GM12878 (cell line): ENCODE data around the gene TAS2R5. TPM values are rescaled to one million over a fixed set of nuclear protein-coding genes. Genes with fewer than 3 reads are reported as not detected.

ENCODE experiments used
- ATAC-seq: fragments of 200-7000 bp; cut with Tn5 transposase; 3 replicates; pipeline ENCODE4 v1.9.1; 2020; ENCODE audit warnings: mild to moderate bottlenecking, moderate library complexity
- BruUV-seq: library from RNA; stranded (reverse); fragments of 400-500 nt; replicated peaks from 2 replicates; lab custom pipeline; 2021; lab: Mats Ljungman, UMichigan
- CTCF ChIA-PET: fragments of 300-600 bp; sonication (Branson Sonifier 250); formaldehyde crosslinking; extraction: SDS; loops from one replicate; lab custom pipeline; 2021; ENCODE audit warnings: inconsistent platforms; lab: Yijun Ruan, JAX
- POLR2A ChIA-PET: fragments of 350-600 bp; formaldehyde crosslinking; extraction: SDS; loops from one replicate; lab custom pipeline; 2021; ENCODE audit warnings: inconsistent platforms; lab: Charles Lee
- RAD21 ChIA-PET: fragments of 300-600 bp; sonication (Branson Sonifier 250); formaldehyde crosslinking; loops from one replicate; lab custom pipeline; 2023; ENCODE audit warnings: antibody characterized with exemption; ENCODE audit not compliant: unreplicated experiment; lab: Charles Lee
- SMC1A ChIA-PET: fragments of 300-600 bp; sonication (Branson Sonifier 250); formaldehyde crosslinking; loops from one replicate; lab custom pipeline; 2023; ENCODE audit not compliant: unreplicated experiment, uncharacterized antibody; lab: Charles Lee
- DNase-seq: peaks from one replicate; pipeline ENCODE4 v3.0.0-alpha.2; 2011; ENCODE audit warnings: low read depth, low spot score
- FAIRE-seq: peaks from 3 replicates; lab custom pipeline; 2011; peaks lifted over from hg19 to GRCh38; lab: Jason Lieb, UNC
- H2AFZ ChIP-seq: 2 replicates; pipeline ENCODE4 v1.6.0; 2011; ENCODE audit warnings: low read depth, low read length, control low read depth; ENCODE audit not compliant: control insufficient read depth
- H3K27ac ChIP-seq: 2 replicates; pipeline ENCODE4 v1.5.1; 2011; ENCODE audit warnings: control low read depth; ENCODE audit not compliant: control insufficient read depth, insufficient read depth
- H3K27me3 ChIP-seq, 2 experiments: replicated peaks in 1 of 2; 2 replicates each; pipeline versions ENCODE4 v1.6.0 to v1.6.1; 2011; ENCODE audit warnings: low read length in 1 of 2; ENCODE audit not compliant: control insufficient read depth in 2 of 2, insufficient read depth in 2 of 2
- H3K36me3 ChIP-seq, 2 experiments: 2 replicates each; pipeline ENCODE4 v1.5.1; 2011; ENCODE audit warnings: low read length in 1 of 2; ENCODE audit not compliant: control insufficient read depth in 2 of 2, insufficient read depth in 2 of 2
- H3K4me1 ChIP-seq: 2 replicates; pipeline ENCODE4 v1.6.1; 2011; ENCODE audit warnings: mild to moderate bottlenecking, low read length, moderate library complexity, mixed read lengths; ENCODE audit not compliant: control insufficient read depth, insufficient read depth
- H3K4me2 ChIP-seq: 2 replicates; pipeline ENCODE4 v1.6.0; 2011; ENCODE audit warnings: control low read depth; ENCODE audit not compliant: control insufficient read depth, insufficient read depth
- H3K4me3 ChIP-seq: fragments of 200-600 bp; sonication (generic); 2 replicates; pipeline ENCODE4 v1.5.1; 2016
- H3K79me2 ChIP-seq: 2 replicates; pipeline ENCODE4 v1.6.0; 2011; ENCODE audit warnings: low read length; ENCODE audit not compliant: control insufficient read depth, insufficient read depth
- H3K9ac ChIP-seq: 2 replicates; pipeline ENCODE4 v1.8.0; 2011; ENCODE audit warnings: low read length, control low read depth, mixed read lengths; ENCODE audit not compliant: control insufficient read depth, insufficient read depth
- H3K9me3 ChIP-seq: replicated peaks from 3 replicates; pipeline ENCODE4 v1.5.1; 2011; ENCODE audit warnings: mild to moderate bottlenecking, low read length; ENCODE audit not compliant: control insufficient read depth, insufficient read depth
- H4K20me1 ChIP-seq: 2 replicates; pipeline ENCODE4 v1.6.0; 2011; ENCODE audit not compliant: control insufficient read depth, insufficient read depth
- CBFB ChIP-seq: IDR thresholded peaks from 2 replicates; pipeline ENCODE4 v1.6.1; 2016; ENCODE audit warnings: antibody characterized with exemption, low read depth
- CHD4 ChIP-seq: fragments of 200-600 bp; sonication (generic); IDR thresholded peaks from 2 replicates; pipeline ENCODE4 v1.6.1; 2016; ENCODE audit warnings: mild to moderate bottlenecking
- E2F8 ChIP-seq: fragments of 450-650 bp; IDR thresholded peaks from 2 replicates; pipeline ENCODE4 v1.6.1; 2018; ENCODE audit warnings: mild to moderate bottlenecking, low read depth, moderate library complexity; ENCODE audit not compliant: partially characterized antibody
- NBN ChIP-seq: fragments of 450-650 bp; IDR thresholded peaks from 2 replicates; pipeline ENCODE4 v1.6.1; 2016
- RAD21 ChIP-seq: IDR thresholded peaks from 2 replicates; pipeline ENCODE4 v1.6.1; 2011; ENCODE audit warnings: mild to moderate bottlenecking, low read depth, low read length, moderate library complexity; ENCODE audit not compliant: insufficient read depth
- RUNX3 ChIP-seq: IDR thresholded peaks from 2 replicates; pipeline ENCODE4 v1.6.1; 2012; ENCODE audit warnings: low read length, inconsistent platforms
- ZSCAN29 ChIP-seq: fragments of 450-650 bp; IDR thresholded peaks from 2 replicates; pipeline ENCODE4 v1.6.1; 2017; ENCODE audit warnings: mild to moderate bottlenecking, moderate library complexity
- WGBS: methylation state at CpG from one replicate; pipeline ENCODE4 v1.1.6; 2016; ENCODE audit warnings: low lambda C conversion rate; ENCODE audit not compliant: insufficient replicate concordance, insufficient coverage; ENCODE audit errors: missing lambda C conversion rate; 5-methylcytosine and 5-hydroxymethylcytosine counted together
- in situ Hi-C: fragments of 300-500 bp; cut with MboI; formaldehyde crosslinking; loops from 9 replicates; pipeline ENCODE4 v1.14.3; 2018; ENCODE audit warnings: mixed read lengths
- intact Hi-C: fragments of 100-400 bp; cut with micrococcal nuclease; formaldehyde crosslinking; loops from one replicate; pipeline ENCODE4 v1.14.2; 2022; ENCODE audit not compliant: unreplicated experiment
- polyA plus RNA-seq, 11 experiments: library from polyadenylated mRNA; depleted of rRNA in 4 of 11; unstranded in 6 of 11; stranded (reverse) in 5 of 11; fragments of >200 nt; fragmentation: Nextera tagmentation in 4 of 11; fragmentation: Illumina TruSeq in 1 of 11; extraction: Ambion mirVana in 4 of 11; extraction: Trizol in 1 of 11; gene quantifications; 1 replicate in 1 of 11; 2 replicates in 10 of 11; pipeline versions ENCODE4 v1.2.1 to v1.2.3, GENCODE V29; 2011 to 2016; ENCODE audit warnings: inconsistent platforms in 2 of 11, missing spikeins in 2 of 11, low read depth in 1 of 11
- total RNA-seq, 4 experiments: library from RNA; depleted of rRNA in 3 of 4; stranded (reverse); fragments of >200 nt in 3 of 4; fragmentation: Illumina TruSeq in 1 of 4; extraction: Trizol in 1 of 4; gene quantifications; 2 replicates each; pipeline versions ENCODE4 v1.2.1 to v1.2.3, GENCODE V29; 2013 to 2021

The TAS2R5 gene
- total and polyA plus RNA-seq, 10 of the 15 experiments (the other 5 are each of a cell fraction or from before 2014, with no cell fraction given): 0.07 to 2.1 (median 0.44) TPM; not detected in 3

- Histone ChIP-seq H3K79me2 (no peaks in the 10 kb centered on the region), H3K36me3 (no peaks in the 10 kb centered on the region), H3K27ac (no peak overlapping the region), H3K27me3 (no peaks in the 10 kb centered on the region), H2AFZ (no peak overlapping the region), H3K4me1 (no peaks in the 10 kb centered on the region), H4K20me1 (no peaks in the 10 kb centered on the region), H3K9me3 (no peaks in the 10 kb centered on the region), H3K9ac (no peak overlapping the region), H3K4me2 (no peak overlapping the region), H3K4me3 (no peak overlapping the region)
- no peak for FAIRE-seq
- ATAC-seq: no peak
- intact Hi-C loops: no loop called here
- RAD21 ChIA-PET: no interaction called here
- no peak for TF ChIP-seq CHD4
- no peak for TF ChIP-seq ZSCAN29
- no peak for TF ChIP-seq CBFB
- no peak for TF ChIP-seq RUNX3
- TF ChIP-seq NBN: no peak
- no peak for TF ChIP-seq E2F8
- TF ChIP-seq RAD21: no peak
- DNase-seq: no peak
- no TSS peak for BruUV-seq
- SMC1A ChIA-PET: interaction anchor here (0.8 to 1.0 kb wide), 2 partner anchors 18 to 92 kb away, joined by 3 to 4 read pairs; no protein-coding TSS in a partner anchor
- POLR2A ChIA-PET: no interaction called here
- CTCF ChIA-PET: no interaction called here
- in situ Hi-C loops: no loop called here
- WGBS: 22% methylated on average over 5 of the region's 5 CpGs
Observed at GRCh38 chr7:141840708-141841107, 50.7 kb downstream of the TAS2R5 start.

Other genes starting within 250 kb of the TAS2R5 start
Only the 7 nearest of the 11 such genes appear.
- gene DENND11, start 88.1 kb upstream of the TAS2R5 start, total RNA-seq (2014; rRNA removed): 28.0 and 33.8 TPM in 2 replicates
- gene DENND11, start 88.1 kb upstream of the TAS2R5 start, total RNA-seq (2014; rRNA removed; fragmentation: Illumina TruSeq; extraction: Trizol): 29.7 and 30.6 TPM in 2 replicates
- 33.3 and 35.9 TPM in 2 replicates for gene DENND11, start 88.1 kb upstream of the TAS2R5 start, total RNA-seq (2021)
- 47.0 and 57.7 TPM in 2 replicates for gene DENND11, start 88.1 kb upstream of the TAS2R5 start, polyA plus RNA-seq (2011; rRNA removed)
- gene DENND11, start 88.1 kb upstream of the TAS2R5 start, polyA plus RNA-seq (2014; fragmentation: Illumina TruSeq; extraction: Trizol): 32.2 and 40.7 TPM in 2 replicates
- gene DENND11, start 88.1 kb upstream of the TAS2R5 start, polyA plus RNA-seq (2014; fragmentation: Nextera tagmentation; extraction: Ambion mirVana): 1 to 10 TPM; 3.5 to 7.9 TPM
- gene DENND11, start 88.1 kb upstream of the TAS2R5 start, polyA plus RNA-seq (2014; rRNA removed): 20.2 and 25.3 TPM in 2 replicates
- gene DENND11, start 88.1 kb upstream of the TAS2R5 start, polyA plus RNA-seq (2016; fragmentation: Nextera tagmentation; extraction: Ambion mirVana): 1 to 10 TPM; 2.7 to 3.0 TPM
- not detected in 2 replicates for gene WEE2, start 81.9 kb upstream of the TAS2R5 start, total RNA-seq (2014; rRNA removed)
- not detected in 2 replicates for gene WEE2, start 81.9 kb upstream of the TAS2R5 start, total RNA-seq (2014; rRNA removed; fragmentation: Illumina TruSeq; extraction: Trizol)
- 0.24 TPM in 1 of 2 replicates, not detected in the other for gene WEE2, start 81.9 kb upstream of the TAS2R5 start, total RNA-seq (2021)
- 0.03 and 0.12 TPM in 2 replicates for gene WEE2, start 81.9 kb upstream of the TAS2R5 start, polyA plus RNA-seq (2011; rRNA removed)
- 0.03 TPM in 1 of 2 replicates, not detected in the other for gene WEE2, start 81.9 kb upstream of the TAS2R5 start, polyA plus RNA-seq (2014; fragmentation: Illumina TruSeq; extraction: Trizol)
- gene WEE2, start 81.9 kb upstream of the TAS2R5 start, polyA plus RNA-seq (2014; fragmentation: Nextera tagmentation; extraction: Ambion mirVana): under 1 TPM in 1 of 2 experiments, not detected in 1; 0.02 TPM
- not detected in 2 replicates for gene WEE2, start 81.9 kb upstream of the TAS2R5 start, polyA plus RNA-seq (2014; rRNA removed)
- not detected for gene WEE2, start 81.9 kb upstream of the TAS2R5 start, polyA plus RNA-seq (2016; fragmentation: Nextera tagmentation; extraction: Ambion mirVana)
- gene SSBP1, start 51.9 kb upstream of the TAS2R5 start, total RNA-seq (2014; rRNA removed): 214 and 257 TPM in 2 replicates
- gene SSBP1, start 51.9 kb upstream of the TAS2R5 start, total RNA-seq (2014; rRNA removed; fragmentation: Illumina TruSeq; extraction: Trizol): 363 and 370 TPM in 2 replicates
- gene SSBP1, start 51.9 kb upstream of the TAS2R5 start, total RNA-seq (2021): 186 and 191 TPM in 2 replicates
- gene SSBP1, start 51.9 kb upstream of the TAS2R5 start, polyA plus RNA-seq (2011; rRNA removed): 197 and 267 TPM in 2 replicates
- gene SSBP1, start 51.9 kb upstream of the TAS2R5 start, polyA plus RNA-seq (2014; fragmentation: Illumina TruSeq; extraction: Trizol): 467 and 621 TPM in 2 replicates
- gene SSBP1, start 51.9 kb upstream of the TAS2R5 start, polyA plus RNA-seq (2014; fragmentation: Nextera tagmentation; extraction: Ambion mirVana): 100 to 1,000 TPM; 802 to 998 TPM
- gene SSBP1, start 51.9 kb upstream of the TAS2R5 start, polyA plus RNA-seq (2014; rRNA removed): 286 and 329 TPM in 2 replicates
- gene SSBP1, start 51.9 kb upstream of the TAS2R5 start, polyA plus RNA-seq (2016; fragmentation: Nextera tagmentation; extraction: Ambion mirVana): 100 to 1,000 TPM; 638 to 646 TPM
- 0.85 and 1.8 TPM in 2 replicates for gene TAS2R3, start 26.1 kb upstream of the TAS2R5 start, total RNA-seq (2014; rRNA removed)
- gene TAS2R3, start 26.1 kb upstream of the TAS2R5 start, total RNA-seq (2014; rRNA removed; fragmentation: Illumina TruSeq; extraction: Trizol): 1.1 and 1.2 TPM in 2 replicates
- 0.21 and 0.24 TPM in 2 replicates for gene TAS2R3, start 26.1 kb upstream of the TAS2R5 start, total RNA-seq (2021)
- gene TAS2R3, start 26.1 kb upstream of the TAS2R5 start, polyA plus RNA-seq (2011; rRNA removed): 0.72 and 0.91 TPM in 2 replicates
- gene TAS2R3, start 26.1 kb upstream of the TAS2R5 start, polyA plus RNA-seq (2014; fragmentation: Illumina TruSeq; extraction: Trizol): 0.25 TPM in 1 of 2 replicates, not detected in the other
- gene TAS2R3, start 26.1 kb upstream of the TAS2R5 start, polyA plus RNA-seq (2014; fragmentation: Nextera tagmentation; extraction: Ambion mirVana): not detected
- 0.09 and 0.23 TPM in 2 replicates for gene TAS2R3, start 26.1 kb upstream of the TAS2R5 start, polyA plus RNA-seq (2014; rRNA removed)
- gene TAS2R3, start 26.1 kb upstream of the TAS2R5 start, polyA plus RNA-seq (2016; fragmentation: Nextera tagmentation; extraction: Ambion mirVana): not detected
- 0.33 and 0.40 TPM in 2 replicates for gene TAS2R4, start 13.5 kb upstream of the TAS2R5 start, total RNA-seq (2014; rRNA removed)
- 0.67 and 0.83 TPM in 2 replicates for gene TAS2R4, start 13.5 kb upstream of the TAS2R5 start, total RNA-seq (2014; rRNA removed; fragmentation: Illumina TruSeq; extraction: Trizol)
- gene TAS2R4, start 13.5 kb upstream of the TAS2R5 start, total RNA-seq (2021): 0.33 and 0.35 TPM in 2 replicates
- gene TAS2R4, start 13.5 kb upstream of the TAS2R5 start, polyA plus RNA-seq (2011; rRNA removed): 0.90 and 1.7 TPM in 2 replicates
- gene TAS2R4, start 13.5 kb upstream of the TAS2R5 start, polyA plus RNA-seq (2014; fragmentation: Illumina TruSeq; extraction: Trizol): 0.43 and 0.47 TPM in 2 replicates
- gene TAS2R4, start 13.5 kb upstream of the TAS2R5 start, polyA plus RNA-seq (2014; fragmentation: Nextera tagmentation; extraction: Ambion mirVana): under 1 TPM in 1 of 2 experiments, not detected in 1; 0.04 TPM
- gene TAS2R4, start 13.5 kb upstream of the TAS2R5 start, polyA plus RNA-seq (2014; rRNA removed): 0.40 and 0.42 TPM in 2 replicates
- gene TAS2R4, start 13.5 kb upstream of the TAS2R5 start, polyA plus RNA-seq (2016; fragmentation: Nextera tagmentation; extraction: Ambion mirVana): under 1 TPM; 0.13 to 0.19 TPM
- gene PRSS37, start 51.3 kb downstream of the TAS2R5 start, total RNA-seq (2014; rRNA removed): not detected in 2 replicates
- gene PRSS37, start 51.3 kb downstream of the TAS2R5 start, total RNA-seq (2014; rRNA removed; fragmentation: Illumina TruSeq; extraction: Trizol): not detected in 2 replicates
- not detected in 2 replicates for gene PRSS37, start 51.3 kb downstream of the TAS2R5 start, total RNA-seq (2021)
- gene PRSS37, start 51.3 kb downstream of the TAS2R5 start, polyA plus RNA-seq (2011; rRNA removed): not detected in 2 replicates
- not detected in 2 replicates for gene PRSS37, start 51.3 kb downstream of the TAS2R5 start, polyA plus RNA-seq (2014; fragmentation: Illumina TruSeq; extraction: Trizol)
- not detected for gene PRSS37, start 51.3 kb downstream of the TAS2R5 start, polyA plus RNA-seq (2014; fragmentation: Nextera tagmentation; extraction: Ambion mirVana)
- gene PRSS37, start 51.3 kb downstream of the TAS2R5 start, polyA plus RNA-seq (2014; rRNA removed): not detected in 2 replicates
- not detected for gene PRSS37, start 51.3 kb downstream of the TAS2R5 start, polyA plus RNA-seq (2016; fragmentation: Nextera tagmentation; extraction: Ambion mirVana)
- gene OR9A4, start 126.2 kb downstream of the TAS2R5 start, total RNA-seq (2014; rRNA removed): 0.16 TPM in 1 of 2 replicates, not detected in the other
- gene OR9A4, start 126.2 kb downstream of the TAS2R5 start, total RNA-seq (2014; rRNA removed; fragmentation: Illumina TruSeq; extraction: Trizol): not detected in 2 replicates
- not detected in 2 replicates for gene OR9A4, start 126.2 kb downstream of the TAS2R5 start, total RNA-seq (2021)
- gene OR9A4, start 126.2 kb downstream of the TAS2R5 start, polyA plus RNA-seq (2011; rRNA removed): not detected in 2 replicates
- gene OR9A4, start 126.2 kb downstream of the TAS2R5 start, polyA plus RNA-seq (2014; fragmentation: Illumina TruSeq; extraction: Trizol): not detected in 2 replicates
- gene OR9A4, start 126.2 kb downstream of the TAS2R5 start, polyA plus RNA-seq (2014; fragmentation: Nextera tagmentation; extraction: Ambion mirVana): not detected
- not detected in 2 replicates for gene OR9A4, start 126.2 kb downstream of the TAS2R5 start, polyA plus RNA-seq (2014; rRNA removed)
- gene OR9A4, start 126.2 kb downstream of the TAS2R5 start, polyA plus RNA-seq (2016; fragmentation: Nextera tagmentation; extraction: Ambion mirVana): not detected